ENCODE data around the gene ALDH9A1.
"Not testable (repeated sequence)": the region's sequence is repeated elsewhere in the genome, so short reads cannot be mapped to it uniquely, and the experiment has no call there.

ALDH9A1 gene

GRCh38 chr1:165644064-165644735 lies 54.2 kb downstream of the ALDH9A1 start:
- no peak for DNase-seq

- DNase-seq, result no peak
Observed at GRCh38 chr1:165641231-165641987, 57.0 kb downstream of the ALDH9A1 start.

DNA sequence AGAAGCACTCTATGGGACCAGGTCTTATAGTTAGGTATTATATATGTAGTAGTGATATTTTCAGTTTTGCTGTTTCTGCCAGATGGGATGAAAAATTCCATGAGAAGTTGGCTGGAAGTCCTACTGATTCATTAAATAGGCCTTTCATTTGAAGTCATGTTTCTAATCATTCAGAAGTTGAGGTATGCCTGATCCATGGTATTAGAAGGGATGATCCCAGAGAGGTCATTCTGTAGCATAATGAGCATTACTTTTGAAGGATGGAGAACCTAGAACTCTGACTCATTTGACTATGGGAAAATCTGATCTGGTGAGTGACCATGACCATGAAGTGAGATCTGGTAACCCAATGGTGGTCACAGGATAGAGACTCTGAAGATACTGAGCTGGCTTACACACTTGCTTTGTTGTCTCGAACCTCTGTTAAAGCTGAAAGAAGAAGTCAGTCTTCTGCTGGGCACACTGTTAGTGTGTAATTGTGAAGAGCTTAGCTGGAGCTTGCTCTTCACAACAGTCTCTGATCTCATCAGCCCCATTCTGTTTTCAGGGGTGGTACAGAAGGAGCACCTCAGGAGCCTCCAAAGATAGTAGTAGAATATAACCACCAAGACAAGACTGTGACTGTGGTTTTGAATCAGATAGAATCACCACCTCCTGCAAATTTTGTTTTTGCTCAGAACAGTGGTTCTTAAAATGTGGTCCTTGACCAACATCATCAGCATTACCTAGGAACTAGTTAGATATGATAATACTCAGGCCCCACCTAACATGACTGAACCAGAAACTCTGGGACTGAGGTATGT lies 58.3 kb downstream of the ALDH9A1 start:
- no peak for DNase-seq

GRCh38 chr1:165638211-165638610 lies 60.2 kb downstream of the ALDH9A1 start:
- DNase-seq, result not testable (repeated sequence)

GRCh38 chr1:165637427-165637826 lies 60.9 kb downstream of the ALDH9A1 start:
- DNase-seq, result no peak

- no peak for DNase-seq
Observed at GRCh38 chr1:165635823-165636222, 62.5 kb downstream of the ALDH9A1 start.

DNA sequence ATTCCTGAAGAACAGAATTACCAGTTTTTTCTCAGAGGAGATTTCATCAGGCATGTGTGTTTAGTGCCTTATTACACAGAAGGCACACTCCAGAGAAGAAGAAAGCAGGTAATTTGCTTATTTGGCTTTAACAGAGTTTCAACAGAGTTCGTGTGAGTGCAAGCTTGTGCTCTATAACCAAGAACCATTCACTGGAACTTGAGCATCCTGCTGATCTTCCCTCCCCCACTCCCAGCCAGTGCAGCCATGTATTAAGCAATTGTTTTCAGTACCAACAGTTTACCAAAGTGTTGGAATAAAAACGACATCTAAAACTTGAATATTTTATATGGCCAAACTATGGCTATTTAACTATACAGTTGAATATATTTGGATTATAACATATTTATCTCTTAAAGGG lies 63.0 kb downstream of the ALDH9A1 start:
- no peak for DNase-seq

DNA sequence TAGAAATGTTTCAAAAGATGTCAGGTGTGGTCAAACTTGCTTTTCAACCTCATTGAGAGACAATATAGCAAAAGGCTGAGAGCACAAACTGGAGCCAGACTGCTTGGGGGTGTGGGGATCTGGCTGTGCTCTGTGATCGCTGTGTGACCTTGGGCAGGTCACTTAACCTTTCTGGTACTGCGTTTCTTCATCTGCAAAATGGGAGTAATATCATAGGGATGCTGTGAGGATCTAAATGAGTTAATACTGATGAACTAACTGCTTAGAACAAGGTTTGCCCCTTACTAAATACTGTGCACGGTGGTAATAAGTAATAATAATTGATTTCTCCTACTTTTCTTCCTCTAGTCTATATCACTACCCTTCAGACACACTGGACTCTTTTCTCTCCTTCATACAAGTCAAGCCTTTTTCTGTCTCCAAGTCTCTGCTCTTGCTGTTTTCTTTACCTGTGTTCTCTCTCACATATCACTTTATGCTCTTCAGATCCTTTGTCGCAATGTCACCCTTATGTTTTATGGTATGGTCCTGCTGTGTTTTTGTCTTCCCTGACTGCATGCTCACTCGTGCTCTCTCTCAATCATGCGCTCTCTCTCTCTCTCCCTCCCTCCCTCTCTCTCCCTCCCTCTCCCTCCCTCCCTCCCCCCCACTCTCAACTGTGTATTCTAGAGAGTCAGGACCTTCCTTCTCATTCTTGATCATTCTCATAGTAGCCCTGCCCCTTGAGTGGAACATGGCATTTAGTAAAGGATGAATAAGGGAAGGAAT lies 64.0 kb downstream of the ALDH9A1 start:
- DNase-seq, result no peak

DNA sequence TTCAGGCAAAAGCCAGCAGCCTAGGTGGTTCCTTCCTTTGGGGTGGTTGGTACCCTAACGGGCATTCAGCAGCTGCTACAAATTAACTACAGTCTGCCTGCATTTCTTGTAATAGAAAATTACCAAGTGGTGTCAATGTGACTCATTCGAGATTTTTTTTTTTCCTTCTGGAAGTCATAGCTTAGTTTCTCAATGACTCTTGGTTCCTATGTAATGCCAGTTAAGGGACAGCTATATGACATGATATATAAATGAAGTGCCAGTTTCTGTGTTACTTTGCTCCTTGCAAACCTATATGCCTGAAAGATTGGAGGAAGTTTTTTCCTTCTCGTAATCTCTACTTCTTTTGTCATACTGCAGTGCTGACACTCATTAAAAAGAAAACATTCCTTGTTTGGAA lies 64.7 kb downstream of the ALDH9A1 start:
- DNase-seq, result no peak

- DNase-seq, result no peak
Observed at GRCh38 chr1:165632491-165632890, 65.9 kb downstream of the ALDH9A1 start.

GRCh38 chr1:165632152-165632469 lies 66.3 kb downstream of the ALDH9A1 start:
- DNase-seq, result no peak

GRCh38 chr1:165631342-165632151 lies 66.8 kb downstream of the ALDH9A1 start:
- DNase-seq, result peak; percentile 30

DNA sequence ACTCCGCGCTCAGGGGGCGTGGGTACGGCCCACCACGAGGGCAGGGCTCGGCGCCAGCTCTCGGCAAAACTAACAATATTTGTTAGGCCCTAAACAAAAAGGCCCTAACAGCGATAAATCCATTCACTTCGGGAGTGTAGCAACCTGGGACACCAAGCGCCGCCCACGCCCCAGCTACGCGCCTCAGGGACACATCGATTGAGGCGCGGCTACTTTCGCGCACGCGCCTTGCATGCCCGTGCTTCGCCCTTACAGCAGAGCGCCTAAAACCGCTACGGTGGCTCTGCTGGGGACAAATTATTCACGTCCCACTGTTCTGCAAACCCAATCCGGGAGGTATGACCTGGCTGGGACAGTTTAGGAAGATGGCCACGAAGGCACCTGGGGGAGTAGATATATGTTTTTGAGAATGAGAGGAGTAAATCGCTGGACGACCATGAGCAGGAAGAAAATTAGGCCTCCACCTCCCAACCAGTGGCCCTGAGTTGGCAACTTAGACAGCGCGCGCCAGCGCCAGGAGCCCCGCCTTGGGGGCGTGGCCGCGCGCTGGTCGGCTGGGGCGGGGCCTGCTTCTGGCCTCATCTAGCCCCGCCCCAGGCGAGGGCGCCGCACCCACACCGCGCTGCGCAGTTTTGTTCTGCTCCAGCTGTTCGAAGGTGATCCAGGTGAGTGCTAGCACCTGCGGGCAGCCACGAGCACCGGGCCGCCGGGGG lies 67.6 kb downstream of the ALDH9A1 start, which contains the start of gene MGST3:
Gene MGST3 (plus strand): TSS at position 606 of the 713 bp plus-strand sequence. CDS start 18,614 bp downstream, outside the sequence.
- DNase-seq, result peak; percentile 95

GRCh38 chr1:165629848-165630628 lies 68.3 kb downstream of the ALDH9A1 start:
- DNase-seq, result no peak

GRCh38 chr1:165629151-165629550 lies 69.2 kb downstream of the ALDH9A1 start:
- no peak for DNase-seq

- no peak for DNase-seq
Observed at GRCh38 chr1:165628147-165628822, 70.1 kb downstream of the ALDH9A1 start.

- no peak for DNase-seq
Observed at GRCh38 chr1:165624441-165624840, 73.9 kb downstream of the ALDH9A1 start.

GRCh38 chr1:165623624-165624023 lies 74.7 kb downstream of the ALDH9A1 start:
- DNase-seq, result no peak

GRCh38 chr1:165619647-165620151 lies 78.7 kb downstream of the ALDH9A1 start:
- DNase-seq, result no peak

Measured in CD4-positive, alpha-beta T cell treated with Interleukin-10 for 1 hour (primary cell).